Gastroesophageal sphincter (tissue), 4 donors: Measurements from ENCODE around the gene ALKBH8. TPM values are rescaled to one million over a fixed set of nuclear protein-coding genes. Genes with fewer than 3 reads are reported as not detected.
"Not testable (repeated sequence)": the region's sequence is repeated elsewhere in the genome, so short reads cannot be mapped to it uniquely, and the experiment has no call there.

Experiments
- ATAC-seq: fragments of 150-250 bp; one replicate; pipeline ENCODE4 v1.9.1; 2016; ENCODE audit warnings: mild to moderate bottlenecking, moderate library complexity
- H3K27ac ChIP-seq, 4 donors: fragments of 200-600 bp; sonication (generic) in 3 of 4; 1 replicate in 3 of 4; 2 replicates in 1 of 4; pipeline ENCODE4 v1.5.1; 2016 to 2019
- H3K27me3 ChIP-seq: fragments of 200-600 bp; sonication (generic); one replicate; pipeline ENCODE4 v1.5.1; 2019
- H3K36me3 ChIP-seq, 2 donors: fragments of 200-600 bp; sonication (generic); one replicate each; pipeline ENCODE4 v1.5.1; 2019; ENCODE audit warnings: control low read depth in 1 of 2
- H3K4me1 ChIP-seq, 3 donors: fragments of 200-600 bp; sonication (generic); 1 replicate in 2 of 3; 2 replicates in 1 of 3; pipeline ENCODE4 v1.5.1; 2016 to 2019; ENCODE audit warnings: control low read depth in 2 of 3
- H3K4me3 ChIP-seq, 2 donors: fragments of 200-600 bp; sonication (generic); one replicate each; pipeline ENCODE4 v1.5.1; 2019; ENCODE audit warnings: mild to moderate bottlenecking in 1 of 2, moderate library complexity in 1 of 2
- H3K9me3 ChIP-seq, 3 donors: fragments of 200-600 bp; sonication (generic); one replicate each; pipeline ENCODE4 v1.5.1; 2017 to 2019; ENCODE audit warnings: control low read depth in 2 of 3
- EP300 ChIP-seq: sonication (generic); formaldehyde crosslinking; IDR thresholded peaks from one replicate; pipeline ENCODE4 v1.6.1; 2017; ENCODE audit warnings: antibody characterized with exemption, mild to moderate bottlenecking
- POLR2A ChIP-seq, 2 donors: fragments of 450-650 bp; IDR thresholded peaks; one replicate each; pipeline ENCODE4 v1.6.1; 2017; ENCODE audit warnings: antibody characterized with exemption in 2 of 2, mild to moderate bottlenecking in 2 of 2, moderate library complexity in 1 of 2
- POLR2AphosphoS5 ChIP-seq: sonication (generic); formaldehyde crosslinking; IDR thresholded peaks from one replicate; pipeline ENCODE4 v1.6.1; 2017; ENCODE audit warnings: antibody characterized with exemption
- WGBS, 2 donors: methylation state at CpG; one replicate each; pipeline ENCODE4 v1.1.5; 2018; ENCODE audit warnings: low coverage in 1 of 2; 5-methylcytosine and 5-hydroxymethylcytosine counted together
- total RNA-seq, 4 donors: library from RNA; depleted of rRNA; stranded (reverse); fragments of >200 nt; gene quantifications; one replicate each; pipeline ENCODE4 v1.1.0, GENCODE V29; 2016
- TF ChIP-seq, protein P1 (sequence below), 4 experiments: fragments of 200-600 bp in 2 of 4; fragments of 450-650 bp in 2 of 4; sonication (generic) in 1 of 4; IDR thresholded peaks; one replicate each; pipeline ENCODE4 v1.5.1; 2017 to 2019; ENCODE audit warnings: antibody characterized with exemption in 4 of 4, mild to moderate bottlenecking in 2 of 4, moderate library complexity in 2 of 4

Gene ALKBH8
- total RNA-seq, 4 donors from 2014 or later = 4.9 to 11.4 (median 8.3) TPM

DNA sequence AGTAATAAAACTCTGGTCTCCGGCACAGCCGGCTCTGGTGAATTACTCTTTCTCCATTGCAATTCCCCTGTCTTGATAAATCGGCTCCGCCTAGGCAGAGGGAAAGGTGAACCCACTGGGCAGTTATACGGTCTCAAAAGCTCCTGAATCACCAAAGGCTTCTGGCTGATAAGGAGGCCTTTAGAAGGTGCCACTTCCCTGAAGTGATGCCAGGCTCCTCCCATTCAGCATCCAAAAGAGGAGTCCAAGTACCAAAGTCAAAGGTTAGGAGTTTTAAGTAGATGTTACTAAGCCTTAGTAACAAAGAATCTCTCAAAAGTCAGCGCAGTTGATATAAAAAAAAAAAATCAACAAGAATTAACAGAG is 11.8 kb upstream of the ALKBH8 start:
- WGBS, 2 donors = 93 to 100% methylated on average over 1 to 5 of the region's 6 CpGs
- Histone ChIP-seq H3K27ac (no peak overlapping the region), H3K36me3 (no peaks in the 10 kb centered on the region), H3K4me1 (no peaks in the 10 kb centered on the region), H3K9me3 (no peaks in the 10 kb centered on the region), H3K27me3 (no peaks in the 10 kb centered on the region), H3K4me3 (no peak overlapping the region)
- no peak for TF ChIP-seq POLR2AphosphoS5
- TF ChIP-seq POLR2A (IDR thresholded peaks at IDR 0.05) = no peak
- no peak for TF ChIP-seq EP300
- TF ChIP-seq, protein P1, sequence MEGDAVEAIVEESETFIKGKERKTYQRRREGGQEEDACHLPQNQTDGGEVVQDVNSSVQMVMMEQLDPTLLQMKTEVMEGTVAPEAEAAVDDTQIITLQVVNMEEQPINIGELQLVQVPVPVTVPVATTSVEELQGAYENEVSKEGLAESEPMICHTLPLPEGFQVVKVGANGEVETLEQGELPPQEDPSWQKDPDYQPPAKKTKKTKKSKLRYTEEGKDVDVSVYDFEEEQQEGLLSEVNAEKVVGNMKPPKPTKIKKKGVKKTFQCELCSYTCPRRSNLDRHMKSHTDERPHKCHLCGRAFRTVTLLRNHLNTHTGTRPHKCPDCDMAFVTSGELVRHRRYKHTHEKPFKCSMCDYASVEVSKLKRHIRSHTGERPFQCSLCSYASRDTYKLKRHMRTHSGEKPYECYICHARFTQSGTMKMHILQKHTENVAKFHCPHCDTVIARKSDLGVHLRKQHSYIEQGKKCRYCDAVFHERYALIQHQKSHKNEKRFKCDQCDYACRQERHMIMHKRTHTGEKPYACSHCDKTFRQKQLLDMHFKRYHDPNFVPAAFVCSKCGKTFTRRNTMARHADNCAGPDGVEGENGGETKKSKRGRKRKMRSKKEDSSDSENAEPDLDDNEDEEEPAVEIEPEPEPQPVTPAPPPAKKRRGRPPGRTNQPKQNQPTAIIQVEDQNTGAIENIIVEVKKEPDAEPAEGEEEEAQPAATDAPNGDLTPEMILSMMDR (IDR thresholded peaks at IDR 0.05) = no peak
- ATAC-seq = no peak

DNA sequence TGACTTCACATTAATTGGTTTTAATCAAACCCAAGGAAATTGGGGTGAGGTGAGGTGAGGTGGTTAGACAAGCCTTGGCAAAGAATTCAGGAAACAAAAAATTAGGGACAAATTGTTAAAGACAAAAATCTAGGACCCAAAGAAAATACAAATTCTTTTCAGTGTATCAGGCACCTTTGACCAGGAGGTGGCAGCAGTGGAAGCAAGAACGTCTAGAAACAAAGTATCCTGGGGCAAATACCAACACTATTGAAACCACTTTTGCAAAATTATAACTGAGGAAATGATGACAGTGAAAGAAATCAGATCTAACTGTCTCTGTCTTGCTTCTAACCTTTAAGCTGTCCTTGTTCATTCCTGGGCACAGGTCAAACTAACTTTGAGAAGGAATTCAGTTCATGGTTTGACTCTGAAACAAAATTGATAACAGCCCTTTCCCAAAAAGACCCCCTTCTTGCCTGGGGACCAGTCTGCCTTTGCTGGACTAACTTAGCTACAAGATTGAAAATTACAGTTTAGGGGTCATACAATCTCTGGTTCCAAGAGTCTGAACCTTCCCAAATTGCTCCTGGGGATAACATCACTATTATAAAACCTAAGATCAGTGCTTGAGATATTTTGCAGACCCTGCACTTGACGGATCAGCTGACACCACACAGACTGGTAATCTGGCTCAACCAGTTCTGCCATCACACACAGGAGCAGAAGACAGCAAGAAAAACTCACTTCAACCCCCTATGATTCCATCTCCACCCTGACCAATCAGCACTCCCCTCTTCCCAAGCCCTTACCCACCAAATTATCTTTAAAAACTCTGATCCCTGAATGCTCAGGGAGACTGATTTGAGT is 11.2 kb upstream of the ALKBH8 start:
- ATAC-seq, H3K36me3 ChIP-seq: not testable (repeated sequence)
- 5 to 35% methylated on average over 2 of the region's 2 CpGs for WGBS, 2 donors

DNA sequence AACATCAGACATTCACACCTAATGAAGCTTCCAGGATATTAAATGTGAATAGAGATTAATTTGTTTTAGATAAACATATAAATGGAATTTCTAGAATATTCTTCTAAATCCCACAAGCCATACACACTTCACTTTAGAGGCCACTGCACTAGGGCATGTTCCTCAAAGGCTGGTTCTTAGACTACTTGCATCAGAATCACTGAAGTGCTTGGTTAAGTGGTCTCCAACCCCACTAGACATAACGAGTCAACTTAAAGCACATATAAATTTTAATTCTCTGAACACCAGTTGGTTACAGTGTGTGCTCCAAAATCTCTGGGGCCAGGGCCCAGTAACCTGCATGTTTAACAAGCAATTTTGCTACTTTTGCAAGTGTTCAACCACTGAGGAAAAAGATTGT is 7.9 kb upstream of the ALKBH8 start:
- WGBS, 2 donors = 29 to 65% methylated on average over 1 of the region's 1 CpG
- no peak for ATAC-seq
- H3K27ac ChIP-seq = no peak overlapping the region

More for the DNA sequence above, 11.2 kb upstream of the ALKBH8 start:
- not testable (repeated sequence) for H3K4me1 ChIP-seq, H3K27me3 ChIP-seq, H3K4me3 ChIP-seq, H3K27ac ChIP-seq, H3K9me3 ChIP-seq
- TF ChIP-seq, protein P1 (IDR thresholded peaks at IDR 0.05) = peak; percentile 52 to 70 (median 70)

DNA sequence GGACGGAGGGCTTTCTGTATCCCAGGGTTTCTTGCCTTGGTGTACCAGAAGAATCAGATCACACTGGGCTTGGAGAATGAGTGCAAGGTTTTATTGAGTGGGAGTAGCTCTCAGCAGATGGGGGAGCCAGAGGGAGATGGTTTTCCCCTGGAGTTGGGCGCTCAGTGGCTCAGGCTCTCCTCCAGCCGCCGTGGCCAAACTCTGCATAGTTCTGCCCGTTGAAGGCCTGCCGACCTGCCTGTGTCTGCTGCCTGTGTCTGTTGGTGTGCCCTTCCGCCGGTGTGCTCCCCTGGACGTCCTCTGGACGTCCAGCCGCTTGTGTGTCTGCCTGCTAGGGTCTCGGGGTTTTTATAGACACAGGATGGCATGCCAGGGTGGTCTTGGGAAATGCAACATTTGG is 4.5 kb upstream of the ALKBH8 start:
- H3K36me3 ChIP-seq = no peaks in the 10 kb centered on the region
- 84% methylated on average over 9 of the region's 12 CpGs; no CpG with 5 or more reads in 1 of the 2 donors for WGBS, 2 donors
- no peak overlapping the region for H3K27ac ChIP-seq
- no peak overlapping the region for H3K4me3 ChIP-seq
- no peak for TF ChIP-seq POLR2AphosphoS5
- no peak for TF ChIP-seq POLR2A (IDR thresholded peaks at IDR 0.05)
- TF ChIP-seq, protein P1 (IDR thresholded peaks at IDR 0.05) = no peak
- no peak for TF ChIP-seq EP300
- H3K27me3 ChIP-seq = peaks cover 12% of the 10 kb centered on the region
- no peak for ATAC-seq
- H3K9me3 ChIP-seq = no peaks in the 10 kb centered on the region
- peaks cover 0 to 6% (median 4%) of the 10 kb centered on the region in 3 donors for H3K4me1 ChIP-seq

More for the DNA sequence above, 7.9 kb upstream of the ALKBH8 start:
- H3K36me3 ChIP-seq = no peaks in the 10 kb centered on the region
- H3K4me3 ChIP-seq = no peak overlapping the region
- TF ChIP-seq POLR2A (IDR thresholded peaks at IDR 0.05) = no peak
- no peak for TF ChIP-seq POLR2AphosphoS5
- TF ChIP-seq EP300 = no peak
- TF ChIP-seq, protein P1 (IDR thresholded peaks at IDR 0.05) = no peak
- no peaks in the 10 kb centered on the region for H3K9me3 ChIP-seq
- H3K27me3 ChIP-seq = peaks cover 12% of the 10 kb centered on the region
- no peaks in the 10 kb centered on the region for H3K4me1 ChIP-seq

DNA sequence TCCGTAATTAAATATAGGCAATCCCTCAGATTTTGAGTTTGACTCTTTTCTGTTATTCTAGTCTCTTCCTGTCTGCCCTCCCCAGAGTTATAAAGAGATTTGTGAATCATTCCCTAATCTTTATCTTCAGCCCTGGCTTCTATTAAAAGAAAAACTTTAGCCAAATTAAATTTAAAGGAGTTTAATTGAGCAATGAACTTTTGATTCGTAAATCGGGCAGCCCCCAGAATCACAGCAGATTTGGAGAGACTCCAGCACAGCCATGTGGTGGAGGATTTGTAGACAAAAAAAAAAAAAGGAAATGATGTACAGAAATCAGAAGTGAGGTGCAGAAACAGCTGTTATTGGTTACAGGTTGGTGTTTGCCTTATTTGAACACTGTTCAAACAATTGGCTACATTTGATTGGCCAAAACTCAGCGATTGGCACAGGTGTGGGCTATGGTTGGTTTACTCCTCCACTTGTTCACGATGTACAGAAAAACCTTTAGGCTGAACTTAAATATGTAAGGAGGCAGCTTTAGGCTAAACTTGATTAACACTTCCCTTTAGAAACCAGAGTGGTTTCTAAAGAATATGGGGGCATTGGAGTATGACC is 2.3 kb upstream of the ALKBH8 start:
- H3K27me3 ChIP-seq = peaks cover 12% of the 10 kb centered on the region
- no peak overlapping the region for H3K27ac ChIP-seq
- H3K36me3 ChIP-seq = no peaks in the 10 kb centered on the region
- no peak for ATAC-seq
- H3K4me3 ChIP-seq = no peak overlapping the region
- 57 to 70% methylated on average over 2 to 5 of the region's 5 CpGs for WGBS, 2 donors
- H3K4me1 ChIP-seq = peaks cover 13 to 28% (median 14%) of the 10 kb centered on the region in 3 donors
- H3K9me3 ChIP-seq = no peaks in the 10 kb centered on the region
- no peak for TF ChIP-seq POLR2A (IDR thresholded peaks at IDR 0.05)
- no peak for TF ChIP-seq EP300
- TF ChIP-seq POLR2AphosphoS5 = no peak
- TF ChIP-seq, protein P1 (IDR thresholded peaks at IDR 0.05) = no peak
